ENCODE measurements around the gene CASK. TPM values are rescaled to one million over a fixed set of nuclear protein-coding genes. Genes with fewer than 3 reads are reported as not detected.

The CASK gene
- total and polyA plus RNA-seq, 9 of the 15 experiments (the other 6 are each of a cell fraction or from before 2014, with no cell fraction given) = 1.3 to 7.4 (median 5.2) TPM

DNA sequence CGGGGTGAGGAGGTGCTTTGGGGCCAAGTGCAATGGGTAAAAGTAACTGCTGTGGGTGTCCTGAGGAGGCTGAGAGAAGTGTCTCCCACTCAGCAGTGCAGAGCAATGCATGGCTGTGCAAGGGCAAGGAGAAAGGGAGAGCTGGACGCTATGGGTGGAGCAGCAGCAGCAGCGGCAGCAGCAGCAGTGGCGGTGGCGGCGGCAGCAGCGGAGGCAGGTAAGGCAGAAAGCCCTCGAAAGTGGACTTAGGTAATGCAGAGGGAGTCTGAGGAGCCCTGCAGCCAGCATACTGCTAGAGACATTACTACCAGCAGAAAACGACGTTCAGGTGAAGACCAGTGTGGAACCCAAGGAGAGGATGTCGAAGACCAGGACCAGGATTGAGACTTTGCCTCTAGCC, 394.1 kb downstream of the CASK start:
- ChIA-PET POLR2A (no interaction called here), CTCF (ENCODE audit: low intra/inter-chr PET ratio) (no interaction called here)
- Histone ChIP-seq H3K9me1 (ENCODE audit: control insufficient read depth, insufficient read depth, low read length) (no peaks in the 10 kb centered on the region), H3K27ac (ENCODE audit: extremely low read depth, low read depth, low read length) (no peak overlapping the region), H3K4me3 (no peak overlapping the region), H3K9me3 (replicated peaks; ENCODE audit: control insufficient read depth, insufficient read depth, low read depth, low read length) (no peaks in the 10 kb centered on the region), H3K27me3 (ENCODE audit: control insufficient read depth in 2 of 2, insufficient read depth in 2 of 2, low read length in 2 of 2) (no peaks in the 10 kb centered on the region), H2AFZ (ENCODE audit: low read depth, low read length) (no peak overlapping the region), H3K79me2 (ENCODE audit: control insufficient read depth, insufficient read depth, low read length) (no peaks in the 10 kb centered on the region), H3K9ac (ENCODE audit: insufficient read depth in 1 of 2, low read depth in 2 of 2, low read length in 2 of 2) (no peak overlapping the region), H3K36me3 (ENCODE audit: control insufficient read depth, insufficient read depth, low read length) (no peaks in the 10 kb centered on the region), H4K20me1 (replicated peaks; ENCODE audit: control insufficient read depth, insufficient read depth, low read length) (no peaks in the 10 kb centered on the region), H3K4me2 (ENCODE audit: insufficient read depth, low read length) (no peak overlapping the region), H3K4me1 (replicated peaks in 1 of 2; ENCODE audit: control insufficient read depth in 2 of 2, insufficient read depth in 2 of 2, low read length in 2 of 2) (no peaks in the 10 kb centered on the region)
- WGBS (ENCODE audit: insufficient coverage, low coverage, missing lambda C conversion rate) = 12% methylated on average over 10 of the region's 11 CpGs
- FAIRE-seq (no peak), ATAC-seq (no peak), DNase-seq (ENCODE audit: extremely low read depth in 1 of 4, low spot score in 3 of 4) (no peak)
- BruUV-seq (replicated peaks) = no TSS peak
- intact Hi-C loops (cut with micrococcal nuclease) (no loop called here), in situ Hi-C loops (cut with MboI) (loop anchor here (25.0 kb wide), 1 partner anchor 408 kb away; no protein-coding TSS in a partner anchor)
- TF ChIP-seq L3MBTL2 (IDR thresholded peaks at IDR 0.05) = no peak
- no peak for TF ChIP-seq ZNF277 (CRISPR knock-in tag; IDR thresholded peaks at IDR 0.05; ENCODE audit: borderline replicate concordance)
- TF ChIP-seq POLR2H (tag; IDR thresholded peaks at IDR 0.05; ENCODE audit: low read depth) = no peak
- no peak for TF ChIP-seq JUND (IDR thresholded peaks at IDR 0.05; ENCODE audit: borderline replicate concordance, low read depth, low read length)
- no peak for TF ChIP-seq JUND (tag; IDR thresholded peaks at IDR 0.05; ENCODE audit: borderline replicate concordance, low read depth, low read length)
- TF ChIP-seq ETV5 (CRISPR knock-in tag; IDR thresholded peaks at IDR 0.05; ENCODE audit: low read depth) = no peak
- no peak for TF ChIP-seq TCF7L2 (IDR thresholded peaks at IDR 0.05; ENCODE audit: low read depth, low read length)
- no peak for TF ChIP-seq MTA1 (IDR thresholded peaks at IDR 0.05; ENCODE audit: borderline replicate concordance)
- no peak for TF ChIP-seq NKRF (IDR thresholded peaks at IDR 0.05; ENCODE audit: borderline replicate concordance)
- TF ChIP-seq ATF4 (CRISPR knock-in tag; IDR thresholded peaks at IDR 0.05) = no peak
- TF ChIP-seq CBFA2T3 (IDR thresholded peaks at IDR 0.05) = no peak
- no peak for TF ChIP-seq BACH1 (tag; IDR thresholded peaks at IDR 0.05)
- TF ChIP-seq MYNN (IDR thresholded peaks at IDR 0.05) = no peak
- TF ChIP-seq MYNN (CRISPR knock-in tag; IDR thresholded peaks at IDR 0.05) = no peak
- no peak for TF ChIP-seq SIX5 (IDR thresholded peaks at IDR 0.05; ENCODE audit: borderline replicate concordance in 1 of 2, insufficient read depth in 1 of 2, low read depth in 1 of 2, low read length in 2 of 2)
